Activated T-cell treated with anti-CD3 and anti-CD28 coated beads for 1 hour (primary cell): ENCODE results near the gene LYSMD2.

Experiments used
- DNase-seq: peaks from one replicate; pipeline ENCODE4 v3.0.0-alpha.2; 2020; ENCODE audit warnings: low read depth

The LYSMD2 gene

DNA sequence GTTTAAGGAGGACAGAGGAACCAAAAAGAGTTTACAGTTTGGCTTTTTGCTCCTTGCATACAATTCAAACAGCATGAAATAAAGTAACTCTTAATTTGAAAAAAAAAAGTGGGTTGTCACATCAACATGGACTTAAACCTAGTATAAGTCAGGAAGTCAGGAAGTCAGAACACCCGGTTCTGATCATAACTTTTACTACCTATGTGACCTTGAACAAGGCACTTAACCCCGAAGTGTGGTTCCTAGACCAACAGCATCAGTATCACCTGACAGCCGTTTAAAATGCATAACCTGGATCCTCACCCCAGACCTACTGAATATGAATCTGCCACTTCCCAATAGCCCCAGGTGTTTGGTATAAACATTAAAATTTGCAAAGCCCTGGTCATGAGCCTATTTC is 18.7 kb downstream of the LYSMD2 start:
- no peak for DNase-seq

DNA sequence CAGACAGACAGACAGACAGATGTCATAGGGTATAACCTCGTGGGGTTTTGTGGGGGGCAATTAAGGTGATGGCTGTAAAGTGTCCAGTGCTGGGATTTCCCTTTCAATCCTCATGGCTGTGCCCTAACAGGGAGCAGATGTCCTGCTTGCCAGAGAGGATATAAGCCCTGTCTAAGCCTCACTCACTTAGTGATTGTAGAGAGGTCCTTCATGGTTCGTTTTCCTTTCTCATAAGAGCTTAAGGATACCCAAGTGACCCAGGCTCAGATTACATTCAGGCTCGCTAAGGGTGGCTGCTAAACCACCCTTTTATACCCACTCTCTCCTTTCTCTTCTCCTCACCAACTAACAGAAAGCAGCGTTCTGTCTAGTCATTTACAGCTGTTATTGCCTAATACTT is 19.2 kb downstream of the LYSMD2 start:
- no peak for DNase-seq

DNA sequence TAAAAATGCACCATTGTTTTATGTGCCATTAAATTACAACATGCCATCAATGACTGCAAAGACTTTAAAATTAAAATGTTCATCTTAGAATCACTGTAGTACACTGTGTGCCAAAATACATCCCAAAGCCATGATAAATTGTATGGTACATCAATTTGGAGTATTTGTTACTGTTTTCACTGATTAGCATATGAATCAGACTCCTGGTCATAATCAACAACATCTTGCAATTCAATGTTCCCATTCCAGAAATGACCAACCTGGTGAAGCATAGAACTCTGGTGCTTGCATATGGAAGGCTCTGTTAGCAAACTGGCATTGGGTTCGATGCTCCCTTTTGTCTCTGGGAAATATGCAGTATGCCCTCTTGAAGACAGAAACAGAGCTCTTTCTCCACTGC is 22.5 kb downstream of the LYSMD2 start:
- DNase-seq = no peak

DNA sequence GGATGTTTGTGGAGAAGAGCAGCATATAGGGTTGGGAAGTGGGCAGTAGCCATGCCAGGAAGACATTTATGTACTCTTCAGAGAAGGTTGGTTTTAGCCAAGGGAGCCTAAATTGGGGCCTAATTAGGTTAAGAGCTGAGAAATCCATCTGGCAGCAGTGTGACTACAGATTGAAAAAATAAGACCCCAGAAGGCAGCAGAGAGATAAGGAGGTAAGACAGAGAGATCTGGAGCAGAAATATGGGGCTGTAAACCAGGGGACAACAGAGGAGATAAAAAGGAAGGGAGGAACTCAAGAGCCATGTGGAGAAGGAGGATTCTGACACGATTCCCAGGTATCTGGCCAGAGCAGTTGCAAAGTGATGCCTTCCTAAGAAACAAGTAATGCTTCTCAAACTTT is 23.3 kb downstream of the LYSMD2 start:
- no peak for DNase-seq

DNA sequence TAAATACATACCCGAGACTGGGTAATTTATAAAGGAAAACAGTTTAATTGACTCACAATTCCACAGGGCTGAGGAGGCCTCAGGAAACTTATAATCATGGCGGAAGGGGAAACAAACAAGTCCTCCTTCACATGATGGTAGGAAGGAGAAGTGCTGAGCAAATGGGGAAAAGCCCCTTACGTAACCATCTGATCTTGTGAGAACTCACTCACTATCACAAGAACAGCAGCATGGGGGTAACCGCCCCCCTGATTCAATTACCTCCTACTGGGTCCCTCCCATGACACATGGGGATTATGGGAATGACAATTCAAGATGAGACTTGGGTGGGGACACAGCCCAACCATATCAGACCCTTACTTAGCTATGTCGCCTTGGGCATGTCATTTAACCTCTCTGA is 28.4 kb downstream of the LYSMD2 start:
- no peak for DNase-seq

DNA sequence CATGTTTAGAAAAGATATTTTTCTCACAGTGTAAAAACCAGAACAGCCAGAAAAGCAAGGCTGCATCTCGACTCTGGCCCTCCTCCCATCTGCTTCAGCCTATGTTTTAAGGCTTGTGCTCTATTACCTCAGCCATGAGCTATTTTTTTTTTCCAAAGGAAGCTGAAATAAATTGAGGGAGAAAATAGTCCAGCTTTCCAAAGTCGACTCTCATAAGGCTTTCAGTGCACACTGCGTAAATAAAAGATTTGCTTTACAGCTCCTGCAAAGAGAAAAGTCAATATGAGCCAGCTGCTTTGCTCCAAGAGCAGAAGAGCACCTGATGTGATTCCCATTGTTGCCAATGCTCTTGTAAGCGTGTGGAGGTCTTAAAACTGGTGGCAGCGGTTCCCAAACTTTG is 29.4 kb downstream of the LYSMD2 start:
- DNase-seq = no peak

DNA sequence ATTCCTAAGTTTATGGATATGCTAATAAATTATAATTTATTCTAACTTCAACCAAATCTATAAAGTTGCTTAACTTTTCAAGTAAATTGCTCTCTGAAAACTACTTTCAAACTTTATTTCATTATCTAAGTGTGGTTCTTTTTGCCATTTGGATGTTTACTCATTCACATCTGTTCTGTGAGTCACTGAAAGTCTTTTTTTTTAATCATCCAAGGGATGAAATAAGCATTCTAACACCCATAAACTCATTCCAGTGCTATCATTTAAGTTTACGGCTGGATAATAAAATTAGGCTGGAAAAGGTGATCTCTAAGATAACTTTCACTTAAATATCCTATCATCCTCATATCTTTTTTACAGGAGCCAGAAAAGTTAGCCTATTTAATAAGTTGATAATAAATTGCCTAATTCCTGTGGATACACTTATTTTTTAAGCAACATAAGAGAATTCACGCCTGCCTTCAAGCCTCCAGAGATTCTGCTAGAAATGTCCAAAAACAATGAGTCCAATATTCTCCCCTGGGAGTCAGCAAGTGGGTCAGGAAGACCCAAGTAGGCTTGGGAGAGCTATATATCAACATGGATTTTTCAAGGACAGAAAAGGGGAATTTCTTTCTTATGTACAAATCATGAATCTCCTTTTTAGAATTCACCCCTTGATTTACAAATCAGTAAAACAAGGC is 30.4 kb downstream of the LYSMD2 start:
- no peak for DNase-seq

DNA sequence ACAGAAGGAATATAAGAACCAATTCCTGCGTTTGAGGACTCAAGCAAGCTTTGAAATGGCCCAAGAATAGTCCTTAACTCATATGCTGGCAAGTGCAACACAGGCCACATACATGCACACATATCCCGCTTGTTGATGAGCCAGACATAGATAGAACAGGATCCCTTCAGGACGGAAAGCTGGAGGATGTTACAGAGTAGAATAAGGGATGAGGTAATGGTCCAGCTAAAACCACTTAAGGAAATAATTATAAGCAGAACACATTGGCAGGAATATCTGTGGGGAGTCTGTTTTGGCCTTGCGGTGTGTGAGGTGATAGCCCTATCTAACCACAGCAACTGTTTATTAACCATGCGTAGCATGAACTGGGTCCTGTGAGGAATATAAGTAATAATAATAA is 31.2 kb downstream of the LYSMD2 start:
- no peak for DNase-seq

DNA sequence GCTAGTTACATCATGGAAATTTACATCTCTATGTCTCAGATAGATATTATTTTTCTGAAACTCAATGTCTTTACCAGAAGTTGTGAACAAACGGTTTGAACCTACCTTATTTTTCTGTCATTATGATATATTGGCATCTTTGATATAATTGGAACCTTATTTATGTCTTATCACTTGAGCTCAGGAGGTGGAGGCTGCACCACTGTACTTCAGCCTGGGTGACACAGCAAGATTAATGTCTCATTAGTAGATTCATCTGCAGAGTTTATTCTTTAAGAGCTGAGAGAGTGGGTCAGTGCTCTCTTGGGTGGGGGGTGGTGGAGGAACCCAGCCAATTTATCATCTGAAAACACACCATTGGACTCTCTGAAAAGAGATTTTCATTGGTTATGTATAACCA is 34.7 kb downstream of the LYSMD2 start:
- DNase-seq = no peak

DNA sequence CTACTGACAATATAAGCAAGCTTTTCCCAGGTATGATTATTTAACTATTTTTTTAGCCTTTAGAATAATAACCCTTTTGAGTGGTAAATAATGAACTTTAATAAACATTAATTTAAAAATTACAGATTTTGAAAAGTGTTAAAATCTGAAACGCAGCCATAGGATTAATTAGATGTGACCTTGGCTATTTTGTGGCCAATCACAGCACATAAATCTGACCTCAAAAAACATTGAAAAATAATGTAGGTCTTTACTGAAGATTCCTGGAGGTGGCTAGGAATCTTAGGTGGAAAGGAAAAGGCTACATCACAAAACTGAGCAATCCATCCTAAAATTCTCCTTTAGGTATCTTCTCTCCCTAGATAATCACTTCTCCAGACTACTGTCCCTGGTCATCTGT is 38.1 kb downstream of the LYSMD2 start:
- DNase-seq = no peak

DNA sequence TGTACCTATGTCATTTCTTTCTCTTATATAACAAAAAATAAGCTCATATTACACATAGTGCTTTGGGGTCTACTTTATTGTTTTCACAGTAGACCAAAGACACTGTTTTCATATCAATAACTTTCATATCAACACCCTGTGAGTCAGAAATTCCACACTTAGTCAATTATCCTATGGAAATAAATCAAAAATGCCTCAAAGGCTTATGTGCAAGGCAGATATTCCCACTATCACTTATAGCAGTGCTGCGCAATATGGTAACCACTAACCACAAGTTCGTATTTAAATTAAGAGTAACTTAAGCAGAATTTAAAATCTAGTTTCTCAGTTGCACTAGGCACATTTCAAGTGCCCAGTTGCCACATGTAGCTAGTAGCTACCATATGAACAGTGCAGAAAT is 40.3 kb downstream of the LYSMD2 start:
- DNase-seq = no peak

DNA sequence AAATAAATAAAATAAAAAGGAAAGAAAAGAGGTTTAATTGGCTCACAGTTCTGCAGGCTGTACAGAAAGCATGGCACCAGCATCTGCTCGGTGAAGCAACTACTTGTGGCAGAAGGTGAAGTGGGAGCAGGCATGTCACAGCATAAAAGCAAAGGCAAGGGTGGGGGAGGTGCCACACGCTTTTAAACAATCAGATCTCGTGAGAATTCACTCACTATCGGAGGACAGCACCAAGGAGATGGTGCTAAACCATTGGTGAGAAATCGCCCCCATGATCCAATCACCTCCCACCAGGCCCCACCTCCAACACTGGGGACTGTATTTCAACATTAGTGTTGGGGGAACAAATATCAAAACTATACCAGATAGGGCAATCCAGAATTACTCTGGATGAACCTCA is 40.9 kb downstream of the LYSMD2 start:
- no peak for DNase-seq

DNA sequence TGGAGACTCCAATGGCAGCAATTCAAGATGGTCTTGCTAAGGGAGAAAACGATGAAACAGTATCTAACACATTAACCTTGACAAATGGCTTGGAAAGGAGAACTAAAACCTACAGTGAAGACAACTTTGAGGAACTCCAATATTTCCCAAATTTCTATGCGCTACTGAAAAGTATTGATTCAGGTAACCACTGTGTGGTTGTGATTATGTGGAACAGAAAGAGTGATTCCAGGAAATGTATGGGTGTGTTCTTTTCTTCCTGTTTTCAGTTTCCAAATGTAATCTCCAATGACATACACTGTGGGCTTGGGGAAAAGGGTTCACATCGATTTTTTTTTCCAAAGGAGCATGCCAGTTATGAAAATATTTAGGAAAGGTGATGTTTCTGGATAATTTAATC is 45.3 kb downstream of the LYSMD2 start:
- DNase-seq = no peak

DNA sequence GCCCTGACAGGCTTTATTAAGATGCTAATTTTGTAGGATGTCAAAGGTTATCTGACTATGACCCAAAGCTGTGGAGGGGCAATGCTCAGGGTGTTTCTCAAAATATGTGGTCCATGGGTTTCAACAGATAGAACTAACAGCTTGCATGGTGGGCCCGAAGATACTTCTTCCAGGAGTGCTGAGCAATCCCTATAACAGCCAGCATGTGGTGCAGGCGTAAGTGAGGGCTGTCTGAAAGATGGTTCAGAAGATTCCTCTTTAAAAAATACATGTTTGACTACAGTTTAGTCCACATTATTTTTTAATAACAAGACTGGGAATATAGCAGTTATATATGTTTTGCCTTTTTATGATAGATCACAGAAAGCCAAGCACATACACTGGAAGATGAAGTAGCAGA is 48.6 kb downstream of the LYSMD2 start:
- no peak for DNase-seq

DNA sequence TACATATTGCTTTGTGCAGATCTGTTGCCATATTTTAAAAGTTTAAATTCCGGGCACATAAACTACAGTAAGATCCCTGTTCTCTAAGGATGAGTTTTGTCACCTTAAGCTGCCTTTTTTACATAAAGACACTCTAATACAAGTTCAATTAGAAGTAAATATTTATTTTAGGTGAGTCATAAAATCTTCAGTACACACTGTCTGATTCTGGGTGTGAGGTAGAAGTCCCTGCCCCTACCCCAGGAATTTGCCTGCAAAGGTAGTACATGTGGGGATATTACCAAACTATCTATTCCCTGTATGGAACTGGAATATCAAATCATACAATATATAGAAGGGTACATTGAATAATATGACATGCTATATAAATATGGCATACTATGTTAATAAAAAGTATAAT is 49.9 kb downstream of the LYSMD2 start:
- no peak for DNase-seq

DNA sequence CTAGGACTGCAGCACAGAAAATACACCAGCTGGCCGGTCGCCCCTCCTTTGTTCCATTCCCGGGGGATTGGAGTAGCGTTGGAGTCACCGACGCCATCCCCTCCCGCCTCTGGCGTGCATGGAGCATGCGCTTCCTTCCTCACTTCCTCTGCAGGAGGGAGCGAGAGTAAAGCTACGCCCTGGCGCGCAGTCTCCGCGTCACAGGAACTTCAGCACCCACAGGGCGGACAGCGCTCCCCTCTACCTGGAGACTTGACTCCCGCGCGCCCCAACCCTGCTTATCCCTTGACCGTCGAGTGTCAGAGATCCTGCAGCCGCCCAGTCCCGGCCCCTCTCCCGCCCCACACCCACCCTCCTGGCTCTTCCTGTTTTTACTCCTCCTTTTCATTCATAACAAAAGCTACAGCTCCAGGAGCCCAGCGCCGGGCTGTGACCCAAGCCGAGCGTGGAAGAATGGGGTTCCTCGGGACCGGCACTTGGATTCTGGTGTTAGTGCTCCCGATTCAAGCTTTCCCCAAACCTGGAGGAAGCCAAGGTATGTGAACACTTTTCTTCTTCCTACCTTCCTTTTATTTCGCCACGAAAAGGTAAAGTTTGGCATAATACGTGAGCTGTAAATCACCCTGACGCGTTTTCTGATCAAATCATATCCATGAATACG is 56.0 kb downstream of the LYSMD2 start, which contains the start of gene SCG3:
Gene SCG3, plus strand, starts transcription at position 201 of the 661 bp plus-strand sequence. Its CDS starts 253 bp downstream, at position 454.
- DNase-seq = peak; percentile 39

DNA sequence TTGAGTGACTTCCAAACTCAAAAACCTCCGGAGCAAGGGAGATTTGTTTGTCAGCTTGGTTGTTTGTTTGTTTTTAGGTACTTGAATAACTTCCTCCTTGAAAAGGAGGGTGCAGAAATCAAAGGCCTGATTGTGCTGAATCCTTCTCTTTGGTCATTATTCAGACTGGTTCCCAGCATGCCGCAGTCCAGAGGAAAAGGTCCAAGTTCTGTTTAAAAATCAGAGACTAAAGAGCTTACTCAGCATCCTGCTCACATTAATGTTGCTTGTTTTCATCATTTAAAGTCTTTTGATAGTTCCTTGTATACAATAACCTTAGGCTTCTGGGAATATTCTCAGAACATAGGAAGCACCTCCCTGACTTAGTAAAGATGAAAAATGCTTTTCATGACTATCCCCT is 57.1 kb downstream of the LYSMD2 start:
- DNase-seq = no peak

DNA sequence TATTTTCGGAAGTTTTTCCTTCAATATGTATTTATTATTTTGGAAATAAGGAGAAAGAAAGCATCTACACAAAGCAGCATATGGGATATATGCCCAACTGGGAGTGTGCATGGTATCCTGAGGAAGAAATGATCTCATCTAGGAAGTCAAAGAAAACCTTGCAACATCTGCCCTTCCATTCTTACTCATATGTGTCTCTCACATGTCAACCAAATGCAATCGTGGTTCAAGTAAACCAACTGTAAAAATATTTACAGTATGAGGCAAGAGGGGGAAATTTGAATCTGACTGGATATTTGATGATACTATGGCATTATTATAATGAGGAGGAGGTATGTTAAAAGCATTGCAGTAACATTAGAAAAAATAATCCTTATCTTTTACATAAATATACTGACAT is 59.4 kb downstream of the LYSMD2 start:
- no peak for DNase-seq

DNA sequence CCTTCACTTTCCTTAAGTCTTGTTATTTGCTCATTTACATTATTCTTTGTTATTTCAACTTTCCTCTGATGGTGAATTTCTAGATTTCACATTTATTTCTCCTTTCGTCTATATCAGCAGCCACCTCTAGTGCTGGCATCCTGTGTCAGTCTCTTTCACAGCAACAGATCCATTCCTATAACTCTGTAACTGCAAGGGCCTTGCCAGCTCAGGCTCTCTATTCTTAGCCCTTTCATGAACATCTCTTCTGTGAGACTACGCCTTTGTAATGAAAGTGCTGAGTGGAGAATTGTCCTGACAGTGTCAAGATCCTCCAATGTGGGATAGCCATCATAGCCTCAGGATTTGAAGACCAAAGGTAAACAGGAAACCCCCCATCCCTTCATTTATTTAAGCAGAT is 60.0 kb downstream of the LYSMD2 start:
- DNase-seq = no peak

DNA sequence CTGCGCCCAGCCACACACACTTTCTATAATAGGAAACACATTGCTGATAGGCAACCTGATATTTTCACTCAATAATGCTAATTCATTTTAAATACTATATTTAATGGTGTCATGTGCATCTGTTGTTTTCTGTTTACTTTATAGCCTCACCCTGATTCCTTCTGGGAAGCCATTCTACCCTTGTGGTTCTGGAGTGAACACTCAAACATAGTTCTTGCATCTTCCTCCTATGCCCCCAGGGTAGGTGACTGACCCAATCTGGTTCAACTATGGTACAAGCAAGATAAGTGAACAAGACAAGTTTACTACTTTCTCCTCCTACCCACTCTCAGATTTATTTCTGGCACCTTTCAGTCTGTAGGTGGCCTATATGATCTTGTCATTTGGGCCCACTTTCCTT is 60.4 kb downstream of the LYSMD2 start:
- no peak for DNase-seq

DNA sequence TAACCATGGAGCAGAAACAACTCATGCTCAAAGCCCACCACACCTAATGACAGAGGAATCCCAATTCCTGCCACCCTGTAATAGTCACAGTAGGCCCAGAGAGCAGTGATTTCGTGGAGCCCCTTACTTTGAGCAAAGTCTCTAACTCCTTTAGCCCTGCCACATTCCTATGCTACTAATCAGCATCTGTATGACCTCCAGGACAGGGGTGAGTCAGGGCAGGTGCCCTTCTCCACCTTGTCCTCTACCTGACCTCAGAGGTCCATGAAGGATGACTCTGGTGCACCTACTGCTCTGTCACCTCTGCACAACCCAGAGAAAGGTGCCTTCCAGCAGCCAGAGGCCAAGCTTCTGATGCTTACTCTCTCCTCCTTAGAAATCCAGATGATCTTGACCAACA is 62.2 kb downstream of the LYSMD2 start:
- no peak for DNase-seq
